HepG2 (cell line): ENCODE measurements around the gene ELL. TPM values are rescaled to one million over a fixed set of nuclear protein-coding genes. Genes with fewer than 3 reads are reported as not detected.

ENCODE experiments used
- ARID2 ChIP-seq: sonication (generic); formaldehyde crosslinking; IDR thresholded peaks from 2 replicates; pipeline ENCODE4 v1.8.1; 2022; ENCODE audit warnings: mild to moderate bottlenecking, missing genetic modification reagents, borderline replicate concordance
- BATF2 ChIP-seq: sonication (generic); formaldehyde crosslinking; IDR thresholded peaks from 2 replicates; pipeline ENCODE4 v1.8.0; 2022; ENCODE audit warnings: mild to moderate bottlenecking, missing genetic modification reagents, moderate library complexity
- BRD4 ChIP-seq: sonication (generic); formaldehyde crosslinking; IDR thresholded peaks from 2 replicates; pipeline ENCODE4 v1.4.0; 2020; ENCODE audit warnings: missing genetic modification reagents
- CENPBD1 ChIP-seq: sonication (generic); formaldehyde crosslinking; IDR thresholded peaks from 2 replicates; pipeline ENCODE4 v1.8.0; 2022; ENCODE audit warnings: missing genetic modification reagents, low read depth, mild to moderate bottlenecking, borderline replicate concordance
- FOXO4 ChIP-seq: sonication (generic); formaldehyde crosslinking; conservative IDR thresholded peaks from 2 replicates; pipeline ENCODE4 v1.8.1; 2023; ENCODE audit warnings: missing genetic modification reagents
- GATAD1 ChIP-seq: IDR thresholded peaks from 2 replicates; pipeline ENCODE4 v1.6.1; 2016; ENCODE audit warnings: missing genetic modification reagents, missing compliant biosample characterization
- HNF4G ChIP-seq, 2 experiments: sonication (generic) in 1 of 2; formaldehyde crosslinking in 1 of 2; IDR thresholded peaks; 2 replicates each; pipeline versions ENCODE4 v1.4.0 to v1.6.1; 2011 to 2020; ENCODE audit warnings: borderline replicate concordance in 2 of 2, low read depth in 2 of 2, mild to moderate bottlenecking in 2 of 2, low read length in 1 of 2, missing genetic modification reagents in 1 of 2, moderate library complexity in 1 of 2
- IRX3 ChIP-seq: sonication (generic); formaldehyde crosslinking; IDR thresholded peaks from 2 replicates; pipeline ENCODE4 v1.8.1; 2023; ENCODE audit warnings: mild to moderate bottlenecking, low read depth, missing genetic modification reagents, borderline replicate concordance
- NR2F6 ChIP-seq, 2 experiments: IDR thresholded peaks; 2 replicates each; pipeline ENCODE4 v1.6.1; 2016; ENCODE audit warnings: antibody characterized with exemption in 1 of 2, mild to moderate bottlenecking in 1 of 2
- RBM22 ChIP-seq: fragments of 200-400 bp; formaldehyde crosslinking; optimal IDR thresholded peaks from 2 replicates; pipeline ENCODE3; 2017; ENCODE audit warnings: mild to moderate bottlenecking, low read length, moderate library complexity
- SOX13 ChIP-seq, 3 experiments: fragments of 450-650 bp in 1 of 3; sonication (generic) in 1 of 3; formaldehyde crosslinking in 1 of 3; IDR thresholded peaks in 2 of 3; conservative IDR thresholded peaks in 1 of 3; 2 replicates each; pipeline versions ENCODE4 v1.5.0 to v1.6.1; 2016 to 2020; ENCODE audit warnings: antibody characterized with exemption in 1 of 3, mild to moderate bottlenecking in 1 of 3, missing compliant biosample characterization in 1 of 3, missing genetic modification reagents in 1 of 3, moderate library complexity in 1 of 3
- TBX2 ChIP-seq: sonication (generic); formaldehyde crosslinking; IDR thresholded peaks from 2 replicates; pipeline ENCODE4 v1.5.0; 2020; ENCODE audit warnings: missing genetic modification reagents, mild to moderate bottlenecking, borderline replicate concordance
- TFDP1 ChIP-seq: IDR thresholded peaks from 2 replicates; pipeline ENCODE4 v1.6.1; 2016; ENCODE audit warnings: missing compliant biosample characterization, missing genetic modification reagents, borderline replicate concordance
- TOPORS ChIP-seq: sonication (generic); formaldehyde crosslinking; IDR thresholded peaks from 2 replicates; pipeline ENCODE4 v1.8.0; 2023; ENCODE audit warnings: mild to moderate bottlenecking, missing genetic modification reagents
- TSC22D2 ChIP-seq: sonication (generic); formaldehyde crosslinking; IDR thresholded peaks from 2 replicates; pipeline ENCODE4 v1.5.1; 2020; ENCODE audit warnings: missing genetic modification reagents, mild to moderate bottlenecking, borderline replicate concordance
- ZBED4 ChIP-seq: sonication (generic); formaldehyde crosslinking; IDR thresholded peaks from 2 replicates; pipeline ENCODE4 v1.4.0; 2020; ENCODE audit warnings: missing genetic modification reagents, borderline replicate concordance
- ZBTB38 ChIP-seq: sonication (generic); formaldehyde crosslinking; IDR thresholded peaks from 2 replicates; pipeline ENCODE4 v1.5.1; 2020; ENCODE audit warnings: mild to moderate bottlenecking, missing genetic modification reagents
- ZMYM3 ChIP-seq: sonication (generic); formaldehyde crosslinking; IDR thresholded peaks from 2 replicates; pipeline ENCODE4 v1.5.1; 2020; ENCODE audit warnings: mild to moderate bottlenecking, missing genetic modification reagents
- ZNF205 ChIP-seq: IDR thresholded peaks from 2 replicates; pipeline ENCODE4 v1.6.1; 2018; ENCODE audit warnings: missing biosample characterization, missing genetic modification reagents
- ZNF383 ChIP-seq: sonication (generic); formaldehyde crosslinking; IDR thresholded peaks from 2 replicates; pipeline ENCODE4 v1.4.0; 2020; ENCODE audit warnings: missing genetic modification reagents, mild to moderate bottlenecking, borderline replicate concordance
- ZNF737 ChIP-seq: sonication (generic); formaldehyde crosslinking; IDR thresholded peaks from 2 replicates; pipeline ENCODE4 v1.5.0; 2020; ENCODE audit warnings: missing genetic modification reagents, mild to moderate bottlenecking, borderline replicate concordance
- polyA plus RNA-seq, 8 experiments: library from polyadenylated mRNA; depleted of rRNA in 3 of 8; stranded (reverse) in 7 of 8; unstranded in 1 of 8; fragments of >200 nt; fragmentation: Illumina TruSeq in 4 of 8; extraction: Trizol in 4 of 8; gene quantifications; 2 replicates each; pipeline versions ENCODE4 v1.2.1 to v1.2.3, GENCODE V29; 2011 to 2016; ENCODE audit warnings: low read depth in 4 of 8, missing spikeins in 1 of 8, mixed read lengths in 1 of 8; ENCODE audit not compliant: insufficient read depth in 1 of 8
- total RNA-seq, 5 experiments: library from RNA; depleted of rRNA; stranded (reverse); fragments of >200 nt; fragmentation: Illumina TruSeq; extraction: Trizol; gene quantifications; 2 replicates each; pipeline ENCODE4 v1.2.3, GENCODE V29; 2016; ENCODE audit warnings: low read depth in 1 of 5

ELL gene
- total and polyA plus RNA-seq, 2 of the 13 experiments (the other 11 are each of a cell fraction or from before 2014, with no cell fraction given): 3.7 to 5.4 TPM

GRCh38 chr19:18475762-18476331 is 46.0 kb downstream of the ELL start (continued):
- TF ChIP-seq ZMYM3 (no peak), IRX3 (no peak), TSC22D2 (CRISPR knock-in tag) (no peak), GATAD1 (CRISPR knock-in tag) (peak; percentile 59), ZBED4 (CRISPR knock-in tag) (0 out of 2 replicates have a peak, but pooled peaks have one; percentile 12), HNF4G (IDR thresholded peaks at IDR 0.05; ENCODE audit: borderline replicate concordance, low read depth, low read length) (0 out of 2 replicates have a peak, but pooled peaks have one; percentile 47), HNF4G (CRISPR knock-in tag; IDR thresholded peaks at IDR 0.05; ENCODE audit: borderline replicate concordance, low read depth) (no peak), TBX2 (CRISPR knock-in tag) (peak; percentile 70), CENPBD1 (no peak), RBM22 (no peak), BRD4 (CRISPR knock-in tag) (no peak), BATF2 (CRISPR knock-in tag) (no peak), TFDP1 (CRISPR knock-in tag) (peak; percentile 24; the same call in 1 of the 2 replicates), ZNF205 (CRISPR knock-in tag) (peak; percentile 82; the same call in 1 of the 2 replicates), TOPORS (CRISPR knock-in tag) (no peak), ZBTB38 (CRISPR knock-in tag) (peak; percentile 68), ARID2 (CRISPR knock-in tag) (no peak), NR2F6 (IDR thresholded peaks at IDR 0.05) (no peak; the same call in none of the 2 replicates), NR2F6 (CRISPR knock-in tag; IDR thresholded peaks at IDR 0.05) (peak; percentile 69), SOX13 (IDR thresholded peaks at IDR 0.05) (no peak), SOX13 (CRISPR knock-in tag; conservative IDR thresholded peaks at IDR 0.05 in 1 of 2, IDR thresholded peaks at IDR 0.05 in 1 of 2) (peak in 1 of 2 experiments; percentile 51; a peak in 1 of 4 replicates), FOXO4 (CRISPR knock-in tag) (no peak), ZNF737 (CRISPR knock-in tag) (no peak), ZNF383 (CRISPR knock-in tag) (no peak)
